Neutrophil (primary cell): ENCODE results near the gene SYDE2.

Experiments
- H3K27ac ChIP-seq: fragments of 200-600 bp; sonication (generic); 2 replicates; pipeline ENCODE4 v1.5.1; 2016; ENCODE audit warnings: mild to moderate bottlenecking, moderate library complexity
- H3K27me3 ChIP-seq: fragments of 200-600 bp; sonication (generic); 2 replicates; pipeline ENCODE4 v1.6.0; 2016; ENCODE audit warnings: mild to moderate bottlenecking
- H3K36me3 ChIP-seq: fragments of 200-600 bp; sonication (generic); 2 replicates; pipeline ENCODE4 v1.5.1; 2017
- H3K4me1 ChIP-seq, 2 experiments: fragments of 200-600 bp in 1 of 2; sonication (generic) in 1 of 2; 1 replicate in 1 of 2; 2 replicates in 1 of 2; pipeline versions ENCODE4 v1.5.1 to v1.6.1; 2013 to 2016; ENCODE audit warnings: low read depth in 1 of 2, low read length in 1 of 2, mild to moderate bottlenecking in 1 of 2, moderate library complexity in 1 of 2; ENCODE audit not compliant: control insufficient read depth in 1 of 2, insufficient read depth in 1 of 2
- H3K4me3 ChIP-seq, 2 experiments: fragments of 200-600 bp in 1 of 2; sonication (generic) in 1 of 2; 1 replicate in 1 of 2; 2 replicates in 1 of 2; pipeline ENCODE4 v1.5.1; 2013 to 2016; ENCODE audit warnings: low read depth in 1 of 2, low read length in 1 of 2, mild to moderate bottlenecking in 1 of 2, moderate library complexity in 1 of 2
- H3K9me3 ChIP-seq: fragments of 200-600 bp; sonication (generic); 2 replicates; pipeline ENCODE4 v1.5.1; 2016
- CTCF ChIP-seq: fragments of 200-600 bp; sonication (generic); IDR thresholded peaks from 2 replicates; pipeline ENCODE4 v1.5.1; 2016; ENCODE audit warnings: antibody characterized with exemption

The SYDE2 gene

GRCh38 chr1:85133565-85134159, 67.2 kb downstream of the SYDE2 start:
- Histone ChIP-seq H3K27me3 (no peaks in the 10 kb centered on the region), H3K36me3 (no peaks in the 10 kb centered on the region), H3K27ac (no peak overlapping the region), H3K9me3 (no peaks in the 10 kb centered on the region), H3K4me3 (no peak overlapping the region), H3K4me1 (peaks cover 15 to 29% of the 10 kb centered on the region in 2 experiments)
- TF ChIP-seq CTCF, result no peak

- Histone ChIP-seq H3K9me3 (no peaks in the 10 kb centered on the region), H3K36me3 (no peaks in the 10 kb centered on the region), H3K27ac (no peak overlapping the region), H3K27me3 (no peaks in the 10 kb centered on the region), H3K4me1 (peaks cover 15 to 23% of the 10 kb centered on the region in 2 experiments), H3K4me3 (no peak overlapping the region)
- TF ChIP-seq CTCF, result no peak
Measured at GRCh38 chr1:85132078-85132720, 68.6 kb downstream of the SYDE2 start.

- no peak for TF ChIP-seq CTCF
- Histone ChIP-seq H3K4me1 (no peaks in the 10 kb centered on the region), H3K9me3 (no peaks in the 10 kb centered on the region), H3K4me3 (no peak overlapping the region), H3K27me3 (no peaks in the 10 kb centered on the region), H3K27ac (no peak overlapping the region), H3K36me3 (no peaks in the 10 kb centered on the region)
Measured at GRCh38 chr1:85128316-85128715, 72.5 kb downstream of the SYDE2 start.

GRCh38 chr1:85125891-85126290, 74.9 kb downstream of the SYDE2 start:
- Histone ChIP-seq H3K27me3 (no peaks in the 10 kb centered on the region), H3K4me1 (no peaks in the 10 kb centered on the region), H3K9me3 (no peaks in the 10 kb centered on the region), H3K27ac (no peak overlapping the region), H3K4me3 (no peak overlapping the region), H3K36me3 (no peaks in the 10 kb centered on the region)
- TF ChIP-seq CTCF, result no peak

- no peak overlapping the region for H3K27ac ChIP-seq
- no peaks in the 10 kb centered on the region for H3K27me3 ChIP-seq
- H3K36me3 ChIP-seq, result no peaks in the 10 kb centered on the region
- TF ChIP-seq CTCF, result no peak
- no peak overlapping the region for H3K4me3 ChIP-seq
- no peaks in the 10 kb centered on the region for H3K9me3 ChIP-seq
- no peaks in the 10 kb centered on the region for H3K4me1 ChIP-seq
Measured at GRCh38 chr1:85124091-85124490, 76.7 kb downstream of the SYDE2 start.
